WTC11 (cell line): Measurements from ENCODE around the gene CDK5RAP2.

ENCODE experiments used
- CTCF ChIP-seq: fragments of 200-600 bp; IDR thresholded peaks from 2 replicates; pipeline ENCODE4 v1.8.0; 2022; ENCODE audit warnings: antibody characterized with exemption
- MAX ChIP-seq: sonication (generic); formaldehyde crosslinking; IDR thresholded peaks from 2 replicates; pipeline ENCODE4 v1.8.0; 2022; ENCODE audit warnings: mild to moderate bottlenecking, missing genetic modification reagents

GRCh38 chr9:120443976-120444375 is 136.0 kb downstream of the CDK5RAP2 start:
- TF ChIP-seq MAX (CRISPR knock-in tag), result no peak
- no peak for TF ChIP-seq CTCF
